OCI-LY3 (cell line): ENCODE measurements around the gene ZNF862.
"Not testable (repeated sequence)": the region's sequence is repeated elsewhere in the genome, so short reads cannot be mapped to it uniquely, and the experiment has no call there.

ENCODE experiments used
- H2AFZ ChIP-seq: fragments of 200-600, 300-600 bp; shearing (Covaris generic); 2 replicates; pipeline ENCODE4 v1.6.0; 2014; ENCODE audit warnings: antibody characterized with exemption, low read depth, low read length
- H3K27ac ChIP-seq: fragments of 200-600, 300-600 bp; sonication (generic); 2 replicates; pipeline ENCODE4 v1.5.1; 2014; ENCODE audit warnings: mild to moderate bottlenecking, low read length, moderate library complexity, mixed read lengths
- H3K27me3 ChIP-seq: fragments of 200-600, 300-600 bp; sonication (generic); 2 replicates; pipeline ENCODE4 v1.6.1; 2014; ENCODE audit warnings: low read depth, low read length, mixed read lengths
- H3K36me3 ChIP-seq: fragments of 200-600, 300-600 bp; sonication (generic); replicated peaks from 2 replicates; pipeline ENCODE3; 2014; ENCODE audit warnings: low read depth, low read length, mixed read lengths
- H3K4me1 ChIP-seq: fragments of 300-600, 200-600 bp; sonication (generic); 2 replicates; pipeline ENCODE4 v1.6.1; 2014; ENCODE audit warnings: low read length, mixed read lengths
- H3K4me2 ChIP-seq: fragments of 200-600, 300-600 bp; sonication (generic); 2 replicates; pipeline ENCODE4 v1.6.1; 2014; ENCODE audit warnings: low read length, mixed read lengths
- H3K4me3 ChIP-seq: fragments of 300-600, 200-600 bp; sonication (generic); 2 replicates; pipeline ENCODE4 v1.5.1; 2014; ENCODE audit warnings: antibody characterized with exemption, mild to moderate bottlenecking, low read length, moderate library complexity
- H3K79me2 ChIP-seq: fragments of 300-600, 200-600 bp; shearing (Covaris generic); 2 replicates; pipeline ENCODE4 v1.6.1; 2014; ENCODE audit warnings: mild to moderate bottlenecking, low read length, mixed read lengths
- H3K9ac ChIP-seq: fragments of 300-600, 200-600 bp; shearing (Covaris generic); 2 replicates; pipeline ENCODE4 v1.6.0; 2014; ENCODE audit warnings: mild to moderate bottlenecking, low read length, moderate library complexity
- H3K9me3 ChIP-seq: fragments of 200-600, 300-600 bp; shearing (Covaris generic); 2 replicates; pipeline ENCODE4 v1.6.1; 2014; ENCODE audit warnings: low read length, mixed read lengths; ENCODE audit not compliant: insufficient read depth
- H4K20me1 ChIP-seq: fragments of 200-600, 300-600 bp; sonication (generic); 2 replicates; pipeline ENCODE4 v1.6.1; 2016; ENCODE audit warnings: low read length, mixed read lengths; ENCODE audit not compliant: insufficient read depth
- EZH2phosphoT487 ChIP-seq: fragments of 200-600 bp; shearing (Covaris generic); IDR thresholded peaks from 2 replicates; pipeline ENCODE4 v1.6.1; 2018; ENCODE audit warnings: antibody characterized with exemption, mixed run types, low read depth
- TF ChIP-seq, protein P1 (sequence below): fragments of 200-600, 300-600 bp; sonication (generic); IDR thresholded peaks from 2 replicates; pipeline ENCODE4 v1.5.1; 2014; ENCODE audit warnings: antibody characterized with exemption, low read length, low read depth

ZNF862 gene

DNA sequence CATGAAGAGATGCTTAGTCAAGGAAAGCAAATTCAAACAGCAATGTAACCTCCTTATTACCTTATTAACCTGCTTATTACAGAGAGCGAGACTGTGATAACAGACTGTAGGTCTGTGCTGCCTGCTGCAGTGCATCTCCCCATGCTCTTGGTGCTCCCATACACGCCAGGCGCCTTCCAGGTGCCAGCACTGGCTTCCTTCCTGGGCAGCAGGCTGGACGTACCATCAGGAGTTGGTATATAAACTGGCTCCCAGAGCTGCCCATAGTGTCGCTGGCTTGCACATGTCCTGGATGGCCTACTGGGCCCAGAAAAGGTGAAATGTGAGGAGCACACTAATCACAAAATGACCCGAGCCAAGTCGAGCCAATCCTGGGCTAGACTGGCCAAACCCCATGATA is 49.1 kb downstream of the ZNF862 start:
- H3K4me2 ChIP-seq = no peak overlapping the region
- no peak overlapping the region for H2AFZ ChIP-seq
- H3K27ac ChIP-seq = no peak overlapping the region
- no peaks in the 10 kb centered on the region for H3K79me2 ChIP-seq
- no peak overlapping the region for H3K9ac ChIP-seq
- H3K4me1 ChIP-seq = peaks cover 33% of the 10 kb centered on the region
- no peaks in the 10 kb centered on the region for H3K27me3 ChIP-seq
- TF ChIP-seq EZH2phosphoT487 = no peak
- TF ChIP-seq, protein P1, sequence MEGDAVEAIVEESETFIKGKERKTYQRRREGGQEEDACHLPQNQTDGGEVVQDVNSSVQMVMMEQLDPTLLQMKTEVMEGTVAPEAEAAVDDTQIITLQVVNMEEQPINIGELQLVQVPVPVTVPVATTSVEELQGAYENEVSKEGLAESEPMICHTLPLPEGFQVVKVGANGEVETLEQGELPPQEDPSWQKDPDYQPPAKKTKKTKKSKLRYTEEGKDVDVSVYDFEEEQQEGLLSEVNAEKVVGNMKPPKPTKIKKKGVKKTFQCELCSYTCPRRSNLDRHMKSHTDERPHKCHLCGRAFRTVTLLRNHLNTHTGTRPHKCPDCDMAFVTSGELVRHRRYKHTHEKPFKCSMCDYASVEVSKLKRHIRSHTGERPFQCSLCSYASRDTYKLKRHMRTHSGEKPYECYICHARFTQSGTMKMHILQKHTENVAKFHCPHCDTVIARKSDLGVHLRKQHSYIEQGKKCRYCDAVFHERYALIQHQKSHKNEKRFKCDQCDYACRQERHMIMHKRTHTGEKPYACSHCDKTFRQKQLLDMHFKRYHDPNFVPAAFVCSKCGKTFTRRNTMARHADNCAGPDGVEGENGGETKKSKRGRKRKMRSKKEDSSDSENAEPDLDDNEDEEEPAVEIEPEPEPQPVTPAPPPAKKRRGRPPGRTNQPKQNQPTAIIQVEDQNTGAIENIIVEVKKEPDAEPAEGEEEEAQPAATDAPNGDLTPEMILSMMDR = no peak
- no peak overlapping the region for H3K4me3 ChIP-seq
- no peaks in the 10 kb centered on the region for H3K9me3 ChIP-seq
- no peaks in the 10 kb centered on the region for H4K20me1 ChIP-seq
- no peaks in the 10 kb centered on the region for H3K36me3 ChIP-seq

- not testable (repeated sequence) for H3K9ac ChIP-seq, H3K79me2 ChIP-seq, H2AFZ ChIP-seq, H3K36me3 ChIP-seq, H3K27ac ChIP-seq, H4K20me1 ChIP-seq, H3K9me3 ChIP-seq, H3K4me3 ChIP-seq, H3K27me3 ChIP-seq, H3K4me2 ChIP-seq
- peaks cover 20% of the 10 kb centered on the region for H3K4me1 ChIP-seq
These were observed 52.5 kb downstream of the ZNF862 start for GRCh38 chr7:149890715-149891114.

- H3K36me3 ChIP-seq, H3K27ac ChIP-seq, H3K9ac ChIP-seq, H2AFZ ChIP-seq, H3K27me3 ChIP-seq, H3K79me2 ChIP-seq, H4K20me1 ChIP-seq, H3K4me2 ChIP-seq, H3K4me1 ChIP-seq, H3K9me3 ChIP-seq, H3K4me3 ChIP-seq: not testable (repeated sequence)
These were observed 56.8 kb downstream of the ZNF862 start for GRCh38 chr7:149894957-149895356.

DNA sequence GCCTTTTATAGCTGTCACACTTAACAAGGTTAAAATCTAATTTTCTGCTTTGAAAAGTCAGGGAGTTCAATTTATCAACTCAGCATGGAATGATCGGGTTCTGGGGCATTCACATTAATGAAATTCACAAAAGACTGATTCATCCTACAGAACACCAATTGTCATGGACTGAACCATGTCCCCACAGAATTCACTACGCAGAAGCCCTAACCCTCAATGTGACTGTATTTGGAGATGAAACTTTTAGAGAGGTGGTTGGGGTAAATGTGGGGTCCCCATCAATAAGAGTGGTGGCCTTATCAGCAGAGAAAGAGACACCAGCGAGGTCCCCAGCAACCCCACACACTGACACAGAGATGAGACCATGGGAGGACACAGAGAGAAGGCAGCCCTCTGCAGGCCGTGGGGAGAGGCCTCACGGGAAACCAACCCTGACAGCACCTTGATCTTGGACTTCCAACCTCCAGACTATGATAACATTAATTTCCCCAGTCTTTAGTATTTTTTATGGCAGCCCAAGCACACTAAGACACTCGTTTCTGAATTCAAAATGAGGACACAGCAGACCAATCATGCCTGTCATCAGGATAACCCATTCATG is 69.7 kb downstream of the ZNF862 start:
- H3K79me2 ChIP-seq, H3K4me1 ChIP-seq, H2AFZ ChIP-seq, H3K9ac ChIP-seq, H3K36me3 ChIP-seq, H3K4me3 ChIP-seq, H3K4me2 ChIP-seq, H3K27ac ChIP-seq, H3K27me3 ChIP-seq, H3K9me3 ChIP-seq, H4K20me1 ChIP-seq: not testable (repeated sequence)

DNA sequence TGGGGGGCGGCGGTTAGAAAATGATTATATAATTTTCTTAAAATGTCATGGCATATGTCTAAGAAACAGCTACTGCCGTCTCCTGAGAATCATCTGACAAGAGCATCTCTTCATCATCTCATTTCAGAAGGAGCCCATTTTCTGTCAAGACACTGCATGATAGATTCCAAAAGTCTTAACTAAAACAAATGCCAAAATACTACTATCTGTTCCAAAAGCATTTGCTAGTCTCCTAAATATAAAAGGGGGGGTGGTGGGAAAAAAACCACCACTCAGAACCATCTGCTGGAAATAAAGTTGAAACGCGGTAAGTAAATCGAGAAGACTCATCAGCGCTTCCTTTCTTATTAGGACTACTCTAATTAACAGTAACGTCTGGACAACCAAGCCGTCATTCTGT is 72.0 kb downstream of the ZNF862 start:
- not testable (repeated sequence) for H3K4me2 ChIP-seq, H3K4me3 ChIP-seq, H3K79me2 ChIP-seq, H2AFZ ChIP-seq, H3K27me3 ChIP-seq, H4K20me1 ChIP-seq, H3K36me3 ChIP-seq, H3K9me3 ChIP-seq, H3K4me1 ChIP-seq, H3K27ac ChIP-seq, H3K9ac ChIP-seq

GRCh38 chr7:149912126-149912525 is 74.0 kb downstream of the ZNF862 start:
- not testable (repeated sequence) for H3K27ac ChIP-seq, H3K9ac ChIP-seq, H3K4me1 ChIP-seq, H4K20me1 ChIP-seq, H3K9me3 ChIP-seq, H3K27me3 ChIP-seq, H3K36me3 ChIP-seq, H3K4me3 ChIP-seq, H3K79me2 ChIP-seq, H3K4me2 ChIP-seq, H2AFZ ChIP-seq
